ENCODE measurements around the gene GADD45G. TPM values are rescaled to one million over a fixed set of nuclear protein-coding genes. Genes with fewer than 3 reads are reported as not detected.

Gene GADD45G
- total and polyA plus RNA-seq, 10 of the 15 experiments (the other 5 are each of a cell fraction or from before 2014, with no cell fraction given): 0.07 to 1.00 (median 0.29) TPM; not detected in 4

- TF ChIP-seq BHLHE40 (IDR thresholded peaks at IDR 0.05; ENCODE audit: borderline replicate concordance in 1 of 2, low read depth in 2 of 2, low read length in 1 of 2) (no peak), NR2C1 (IDR thresholded peaks at IDR 0.05) (no peak)
These were observed 24.5 kb downstream of the GADD45G start for GRCh38 chr9:89629081-89629976.

GRCh38 chr9:89630508-89630907 lies 25.7 kb downstream of the GADD45G start:
- H3K79me2 ChIP-seq (ENCODE audit: control insufficient read depth, insufficient read depth, low read length): no peaks in the 10 kb centered on the region
- 14% methylated on average over 5 of the region's 5 CpGs for WGBS (ENCODE audit: insufficient coverage, insufficient replicate concordance, low lambda C conversion rate, missing lambda C conversion rate)
- CTCF ChIA-PET: no interaction called here

More at GRCh38 chr9:89629081-89629976, 24.5 kb downstream of the GADD45G start:
- no peaks in the 10 kb centered on the region for H3K36me3 ChIP-seq (ENCODE audit: control insufficient read depth in 2 of 2, insufficient read depth in 2 of 2, low read length in 1 of 2)
- no TSS peak for BruUV-seq (replicated peaks)
- in situ Hi-C loops (cut with MboI): no loop called here
- H3K27ac ChIP-seq (ENCODE audit: control insufficient read depth, insufficient read depth): no peak overlapping the region
- H3K9me3 ChIP-seq (replicated peaks; ENCODE audit: control insufficient read depth, insufficient read depth, low read length): no peaks in the 10 kb centered on the region
- intact Hi-C loops (cut with micrococcal nuclease; ENCODE audit: unreplicated experiment): no loop called here
- H3K4me1 ChIP-seq (ENCODE audit: control insufficient read depth, insufficient read depth, low read length): no peaks in the 10 kb centered on the region
- ChIA-PET CTCF (no interaction called here), RAD21 (ENCODE audit: unreplicated experiment) (no interaction called here), POLR2A (no interaction called here), SMC1A (ENCODE audit: uncharacterized antibody, unreplicated experiment) (interaction anchor here (0.8 to 0.9 kb wide), 2 partner anchors 14 to 20 kb away, joined by 3 read pairs; no protein-coding TSS in a partner anchor)
- H3K27me3 ChIP-seq (replicated peaks in 1 of 2; ENCODE audit: control insufficient read depth in 2 of 2, insufficient read depth in 2 of 2, low read length in 1 of 2): peaks cover 0 to 8% of the 10 kb centered on the region in 2 experiments
- H4K20me1 ChIP-seq (ENCODE audit: control insufficient read depth, insufficient read depth): no peaks in the 10 kb centered on the region
- no peak overlapping the region for H3K4me3 ChIP-seq
- no peak for FAIRE-seq
- no peak overlapping the region for H2AFZ ChIP-seq (ENCODE audit: control insufficient read depth, low read depth, low read length)
- WGBS (ENCODE audit: insufficient coverage, insufficient replicate concordance, low lambda C conversion rate, missing lambda C conversion rate): 10% methylated on average over 12 of the region's 12 CpGs
- H3K79me2 ChIP-seq (ENCODE audit: control insufficient read depth, insufficient read depth, low read length): no peaks in the 10 kb centered on the region
- no peak overlapping the region for H3K9ac ChIP-seq (ENCODE audit: control insufficient read depth, insufficient read depth, low read length)
- ATAC-seq: no peak
- H3K4me2 ChIP-seq (ENCODE audit: control insufficient read depth, insufficient read depth): no peak overlapping the region
- DNase-seq (ENCODE audit: low read depth, low spot score): no peak

More at GRCh38 chr9:89630508-89630907, 25.7 kb downstream of the GADD45G start:
- BruUV-seq (replicated peaks): no TSS peak
- H4K20me1 ChIP-seq (ENCODE audit: control insufficient read depth, insufficient read depth): no peaks in the 10 kb centered on the region
- SMC1A ChIA-PET (ENCODE audit: uncharacterized antibody, unreplicated experiment): interaction anchor here (0.8 kb wide), 2 partner anchors 21 to 32 kb away, joined by 3 read pairs; no protein-coding TSS in a partner anchor
- POLR2A ChIA-PET: interaction anchor here (0.8 kb wide), 1 partner anchor 1063 kb away, joined by 3 read pairs; no protein-coding TSS in a partner anchor
- H3K4me3 ChIP-seq: no peak overlapping the region
- H3K27ac ChIP-seq (ENCODE audit: control insufficient read depth, insufficient read depth): no peak overlapping the region
- RAD21 ChIA-PET (ENCODE audit: unreplicated experiment): no interaction called here
- DNase-seq (ENCODE audit: low read depth, low spot score) (no peak), FAIRE-seq (no peak), ATAC-seq (no peak)
- no peak overlapping the region for H2AFZ ChIP-seq (ENCODE audit: control insufficient read depth, low read depth, low read length)
- no peaks in the 10 kb centered on the region for H3K4me1 ChIP-seq (ENCODE audit: control insufficient read depth, insufficient read depth, low read length)
- H3K9me3 ChIP-seq (replicated peaks; ENCODE audit: control insufficient read depth, insufficient read depth, low read length): no peaks in the 10 kb centered on the region
- TF ChIP-seq, protein P1, sequence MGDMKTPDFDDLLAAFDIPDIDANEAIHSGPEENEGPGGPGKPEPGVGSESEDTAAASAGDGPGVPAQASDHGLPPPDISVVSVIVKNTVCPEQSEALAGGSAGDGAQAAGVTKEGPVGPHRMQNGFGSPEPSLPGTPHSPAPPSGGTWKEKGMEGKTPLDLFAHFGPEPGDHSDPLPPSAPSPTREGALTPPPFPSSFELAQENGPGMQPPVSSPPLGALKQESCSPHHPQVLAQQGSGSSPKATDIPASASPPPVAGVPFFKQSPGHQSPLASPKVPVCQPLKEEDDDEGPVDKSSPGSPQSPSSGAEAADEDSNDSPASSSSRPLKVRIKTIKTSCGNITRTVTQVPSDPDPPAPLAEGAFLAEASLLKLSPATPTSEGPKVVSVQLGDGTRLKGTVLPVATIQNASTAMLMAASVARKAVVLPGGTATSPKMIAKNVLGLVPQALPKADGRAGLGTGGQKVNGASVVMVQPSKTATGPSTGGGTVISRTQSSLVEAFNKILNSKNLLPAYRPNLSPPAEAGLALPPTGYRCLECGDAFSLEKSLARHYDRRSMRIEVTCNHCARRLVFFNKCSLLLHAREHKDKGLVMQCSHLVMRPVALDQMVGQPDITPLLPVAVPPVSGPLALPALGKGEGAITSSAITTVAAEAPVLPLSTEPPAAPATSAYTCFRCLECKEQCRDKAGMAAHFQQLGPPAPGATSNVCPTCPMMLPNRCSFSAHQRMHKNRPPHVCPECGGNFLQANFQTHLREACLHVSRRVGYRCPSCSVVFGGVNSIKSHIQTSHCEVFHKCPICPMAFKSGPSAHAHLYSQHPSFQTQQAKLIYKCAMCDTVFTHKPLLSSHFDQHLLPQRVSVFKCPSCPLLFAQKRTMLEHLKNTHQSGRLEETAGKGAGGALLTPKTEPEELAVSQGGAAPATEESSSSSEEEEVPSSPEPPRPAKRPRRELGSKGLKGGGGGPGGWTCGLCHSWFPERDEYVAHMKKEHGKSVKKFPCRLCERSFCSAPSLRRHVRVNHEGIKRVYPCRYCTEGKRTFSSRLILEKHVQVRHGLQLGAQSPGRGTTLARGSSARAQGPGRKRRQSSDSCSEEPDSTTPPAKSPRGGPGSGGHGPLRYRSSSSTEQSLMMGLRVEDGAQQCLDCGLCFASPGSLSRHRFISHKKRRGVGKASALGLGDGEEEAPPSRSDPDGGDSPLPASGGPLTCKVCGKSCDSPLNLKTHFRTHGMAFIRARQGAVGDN (IDR thresholded peaks at IDR 0.05): no peak
- TF ChIP-seq TAF1 (IDR thresholded peaks at IDR 0.05; ENCODE audit: borderline replicate concordance, low read depth, low read length): no peak
- no peak for TF ChIP-seq BACH1 (IDR thresholded peaks at IDR 0.05; ENCODE audit: borderline replicate concordance)
- TF ChIP-seq SP1 (IDR thresholded peaks at IDR 0.05; ENCODE audit: low read depth, low read length): no peak
- no peak for TF ChIP-seq POLR2AphosphoS2 (IDR thresholded peaks at IDR 0.05; ENCODE audit: low read depth, low read length)
- TF ChIP-seq KAT2A (conservative IDR thresholded peaks at IDR 0.05; ENCODE audit: control insufficient read depth, low read depth, low read length): no peak
- TF ChIP-seq RUNX3 (IDR thresholded peaks at IDR 0.05; ENCODE audit: low read length): no peak
- H3K27me3 ChIP-seq (replicated peaks in 1 of 2; ENCODE audit: control insufficient read depth in 2 of 2, insufficient read depth in 2 of 2, low read length in 1 of 2): peaks cover 0 to 8% of the 10 kb centered on the region in 2 experiments; a peak in 3 of 4 replicates
- H3K9ac ChIP-seq (ENCODE audit: control insufficient read depth, insufficient read depth, low read length): no peak overlapping the region
- in situ Hi-C loops (cut with MboI) (no loop called here), intact Hi-C loops (cut with micrococcal nuclease; ENCODE audit: unreplicated experiment) (no loop called here)
- H3K4me2 ChIP-seq (ENCODE audit: control insufficient read depth, insufficient read depth): no peak overlapping the region
- no peaks in the 10 kb centered on the region for H3K36me3 ChIP-seq (ENCODE audit: control insufficient read depth in 2 of 2, insufficient read depth in 2 of 2, low read length in 1 of 2)

Data from GM12878 (cell line).